PC-9 (cell line): Measurements from ENCODE around the gene TCF12.

Experiments
- CTCF ChIP-seq: fragments of 200-600 bp; sonication (generic); conservative IDR thresholded peaks from 2 replicates; pipeline ENCODE4 v1.6.1; 2017; ENCODE audit warnings: mixed run types, antibody characterized with exemption, mild to moderate bottlenecking, moderate library complexity
- EZH2 ChIP-seq: fragments of 200-600 bp; sonication (generic); IDR thresholded peaks from 2 replicates; pipeline ENCODE4 v1.8.0; 2017; ENCODE audit warnings: antibody characterized with exemption, low read depth

- TF ChIP-seq CTCF (no peak), EZH2 (no peak)
Observed at GRCh38 chr15:57312006-57312317, 393.5 kb downstream of the TCF12 start.
